Activated CD4-positive, alpha-beta T cell treated with anti-CD3 and anti-CD28 coated beads, Interleukin-2, amount 50 U/mL, for 48 hours (primary cell): ENCODE results near the gene DUOXA1.

Experiments used
- DNase-seq, 2 experiments: peaks; one replicate each; pipeline ENCODE4 v3.0.0-alpha.2; 2020

DUOXA1 gene

GRCh38 chr15:45130291-45131000, 767 bp upstream of the DUOXA1 start:
- DNase-seq, result no peak

GRCh38 chr15:45128971-45129639, 574 bp downstream of the DUOXA1 start:
- DNase-seq, result no peak

GRCh38 chr15:45126535-45127158, 3.0 kb downstream of the DUOXA1 start:
- peak; percentile 34 to 48 for DNase-seq

- DNase-seq, result no peak
Observed at GRCh38 chr15:45123397-45123796, 6.3 kb downstream of the DUOXA1 start.

GRCh38 chr15:45122719-45123118, 7.0 kb downstream of the DUOXA1 start:
- no peak for DNase-seq

- DNase-seq, result no peak
Observed at GRCh38 chr15:45121706-45122417, 7.8 kb downstream of the DUOXA1 start.

- no peak for DNase-seq
Observed at GRCh38 chr15:45121020-45121419, 8.7 kb downstream of the DUOXA1 start.

GRCh38 chr15:45120081-45120972, 9.4 kb downstream of the DUOXA1 start:
- DNase-seq, result no peak

- DNase-seq, result no peak
Observed at GRCh38 chr15:45118996-45119395, 10.7 kb downstream of the DUOXA1 start.

GRCh38 chr15:45118131-45118588, 11.5 kb downstream of the DUOXA1 start:
- DNase-seq, result peak; percentile 85 to 90

GRCh38 chr15:45117308-45118130, 12.2 kb downstream of the DUOXA1 start:
- DNase-seq, result no peak

- DNase-seq, result no peak
Observed at GRCh38 chr15:45116482-45117307, 13.0 kb downstream of the DUOXA1 start.

- DNase-seq, result no peak
Observed at GRCh38 chr15:45116006-45116481, 13.6 kb downstream of the DUOXA1 start.

- no peak for DNase-seq
Observed at GRCh38 chr15:45115312-45115820, 14.3 kb downstream of the DUOXA1 start.

- DNase-seq, result no peak
Observed at GRCh38 chr15:45114751-45115085, 15.0 kb downstream of the DUOXA1 start.

GRCh38 chr15:45114076-45114750, 15.5 kb downstream of the DUOXA1 start, which contains the start of the genes DUOX2 and DUOXA2:
DUOX2 (minus strand) TSS chr15:45114172; CDS start chr15:45113411, 761 bp downstream.
DUOXA2 (plus strand) TSS chr15:45114326; CDS start chr15:45114606, 280 bp downstream.
- no peak for DNase-seq

GRCh38 chr15:45113380-45113990, 16.2 kb downstream of the DUOXA1 start:
- DNase-seq, result no peak

GRCh38 chr15:45112591-45113379, 16.9 kb downstream of the DUOXA1 start:
- no peak for DNase-seq
